ENCODE results near the gene TUBG2.
"Not testable (repeated sequence)": the region's sequence is repeated elsewhere in the genome, so short reads cannot be mapped to it uniquely, and the experiment has no call there.

Gene TUBG2

DNA sequence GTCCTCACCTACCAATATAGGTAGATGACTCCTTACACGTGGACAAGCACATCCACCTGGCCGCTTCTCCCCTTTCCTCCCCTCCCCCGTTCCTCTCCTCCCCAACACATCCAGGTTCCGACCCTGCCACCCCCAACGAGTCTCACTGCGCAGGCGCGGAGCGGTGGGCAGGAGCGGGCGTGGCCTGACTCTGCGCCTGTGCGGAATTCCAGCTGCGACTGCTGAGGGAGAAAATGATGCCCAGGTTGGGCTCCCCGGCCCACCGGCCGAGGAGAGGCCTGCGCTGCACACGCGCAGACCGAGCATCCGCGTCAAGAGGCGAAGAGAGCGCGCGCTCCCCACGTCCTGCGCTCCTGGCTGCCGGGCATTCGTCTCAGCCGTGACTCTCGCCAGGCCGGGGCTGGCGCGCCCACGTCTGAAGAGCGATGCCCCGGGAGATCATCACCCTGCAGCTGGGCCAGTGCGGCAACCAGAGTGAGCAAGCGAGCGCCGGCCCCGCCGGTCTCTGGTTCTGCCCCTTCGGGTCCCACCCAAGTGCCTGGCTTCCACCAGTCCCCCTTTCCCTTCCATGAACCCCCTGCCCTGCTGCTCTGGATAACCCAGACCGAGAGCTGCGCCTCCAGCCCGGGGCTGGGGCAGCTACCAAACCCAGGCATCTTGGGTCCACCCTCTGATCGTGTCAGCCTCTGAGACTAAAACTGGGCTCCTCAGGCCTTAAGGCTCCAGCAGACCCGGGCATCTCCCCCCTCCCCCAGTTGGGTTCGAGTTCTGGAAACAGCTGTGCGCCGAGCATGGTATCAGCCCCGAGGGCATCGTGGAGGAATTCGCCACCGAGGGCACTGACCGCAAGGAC lies at the start of gene TUBG2:
TSS of gene TUBG2 (plus strand) at position 206 of the 853 bp plus-strand sequence. CDS start at position 426, 220 bp downstream.
- DNase-seq (ENCODE audit: low read depth, low spot score), result no peak

GRCh38 chr17:42609814-42610801 lies 49.0 kb upstream of the TUBG2 start:
- DNase-seq (ENCODE audit: low read depth, low spot score), result not testable (repeated sequence)

DNA sequence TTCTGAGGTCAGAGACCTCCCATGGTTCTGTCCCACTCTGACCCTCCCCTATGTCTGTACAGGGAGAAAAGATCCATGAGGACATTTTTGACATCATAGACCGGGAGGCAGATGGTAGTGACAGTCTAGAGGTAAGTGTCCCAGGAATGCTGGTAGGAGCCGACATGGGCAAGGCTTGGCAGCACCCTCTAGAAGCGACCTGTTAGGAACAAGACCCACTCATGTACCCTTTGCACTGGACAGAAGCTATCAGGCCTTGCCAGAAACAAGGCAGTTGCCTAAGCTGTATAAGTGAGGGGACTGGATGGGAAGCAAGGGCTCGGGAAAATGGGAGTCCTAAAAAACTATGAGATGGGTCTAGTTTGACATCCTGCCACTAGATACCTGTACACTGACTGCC lies 47.1 kb upstream of the TUBG2 start:
- no peak for DNase-seq (ENCODE audit: low read depth, low spot score)

GRCh38 chr17:42613699-42614295 lies 45.3 kb upstream of the TUBG2 start:
- DNase-seq (ENCODE audit: low read depth, low spot score), result no peak

GRCh38 chr17:42617956-42618431 lies 41.1 kb upstream of the TUBG2 start:
- no peak for DNase-seq (ENCODE audit: low read depth, low spot score)

DNA sequence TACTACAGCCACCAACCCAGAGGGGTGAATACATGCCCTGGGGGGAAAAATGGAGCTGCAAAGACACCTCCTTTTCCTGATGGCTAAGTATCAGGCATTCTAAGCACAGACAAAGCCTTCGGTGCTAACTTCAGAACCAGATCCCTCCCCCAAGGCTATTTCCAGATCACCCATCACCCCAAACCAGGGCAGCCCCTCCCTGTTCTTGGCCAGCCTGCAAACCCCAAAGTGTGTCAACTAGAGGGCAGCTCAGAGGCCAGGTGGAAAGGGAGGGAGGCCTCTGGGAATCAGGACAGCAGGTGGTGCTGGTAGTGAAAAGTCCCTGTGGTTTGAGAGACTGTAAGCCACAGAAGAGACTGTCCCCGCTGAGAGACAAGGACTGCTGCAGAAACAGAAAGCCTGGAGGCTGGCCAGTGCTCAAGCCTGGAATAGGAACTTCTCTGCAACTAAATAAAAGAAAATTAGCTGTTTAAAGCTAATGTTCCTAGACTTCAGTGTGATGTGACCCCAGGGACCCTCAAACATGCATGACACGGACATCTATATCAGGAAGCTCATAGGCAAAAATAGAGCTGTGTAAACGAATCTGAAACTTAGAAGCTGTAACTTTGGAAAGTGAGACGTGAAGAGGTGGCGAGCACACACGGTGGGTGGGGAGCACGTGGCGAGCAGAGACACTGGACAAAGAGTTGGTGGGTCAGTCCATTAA lies 40.5 kb upstream of the TUBG2 start:
- DNase-seq (ENCODE audit: low read depth, low spot score), result no peak

GRCh38 chr17:42621987-42622386 lies 37.1 kb upstream of the TUBG2 start:
- DNase-seq (ENCODE audit: low read depth, low spot score), result not testable (repeated sequence)

- DNase-seq (ENCODE audit: low read depth, low spot score), result no peak
These were observed 35.8 kb upstream of the TUBG2 start for GRCh38 chr17:42623271-42623670.

GRCh38 chr17:42623732-42624596 lies 35.1 kb upstream of the TUBG2 start:
- DNase-seq (ENCODE audit: low read depth, low spot score), result no peak

DNA sequence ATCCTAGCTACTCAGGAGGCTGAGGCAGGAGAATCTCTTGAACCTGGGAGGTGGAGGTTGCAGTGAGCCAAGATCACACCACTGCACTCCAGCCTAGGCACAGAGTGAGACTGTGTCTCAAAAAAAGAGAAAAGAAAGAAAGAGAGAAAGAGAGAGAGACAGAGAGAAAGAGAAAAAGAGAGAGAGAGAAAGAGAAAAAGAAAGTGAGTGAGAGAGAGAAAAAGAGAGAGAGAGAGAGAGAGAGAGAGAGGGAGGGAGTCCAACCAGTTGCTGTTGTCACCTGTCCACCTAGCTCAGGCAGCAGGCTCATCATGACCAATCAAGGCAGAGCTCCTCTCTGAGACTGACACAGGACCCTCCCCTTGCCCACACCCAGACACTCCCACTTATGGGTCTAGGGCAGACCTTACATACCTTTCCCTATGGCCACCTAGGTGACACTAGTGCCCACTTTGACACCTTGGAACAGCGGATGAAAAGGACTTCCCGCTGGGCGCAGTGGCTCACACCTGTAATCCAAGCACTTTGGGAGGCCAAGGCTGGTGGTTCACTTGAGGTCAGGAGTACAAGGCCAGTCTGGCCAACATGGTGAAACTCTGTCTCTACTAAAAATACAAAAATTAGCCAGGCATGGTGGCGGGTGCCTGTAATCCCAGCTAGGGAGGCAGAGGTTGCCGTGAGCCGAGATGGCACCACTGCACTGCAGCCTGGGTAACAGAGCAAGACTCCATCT lies 31.9 kb upstream of the TUBG2 start:
- DNase-seq (ENCODE audit: low read depth, low spot score), result not testable (repeated sequence)

GRCh38 chr17:42629411-42630009 lies 29.6 kb upstream of the TUBG2 start:
- DNase-seq (ENCODE audit: low read depth, low spot score), result no peak

- no peak for DNase-seq (ENCODE audit: low read depth, low spot score)
These were observed 26.1 kb upstream of the TUBG2 start for GRCh38 chr17:42632949-42633444.

GRCh38 chr17:42639525-42640113 lies 19.5 kb upstream of the TUBG2 start:
- no peak for DNase-seq (ENCODE audit: low read depth, low spot score)

GRCh38 chr17:42640121-42640520 lies 19.0 kb upstream of the TUBG2 start:
- no peak for DNase-seq (ENCODE audit: low read depth, low spot score)

- no peak for DNase-seq (ENCODE audit: low read depth, low spot score)
These were observed 16.7 kb upstream of the TUBG2 start for GRCh38 chr17:42642336-42642735.

DNA sequence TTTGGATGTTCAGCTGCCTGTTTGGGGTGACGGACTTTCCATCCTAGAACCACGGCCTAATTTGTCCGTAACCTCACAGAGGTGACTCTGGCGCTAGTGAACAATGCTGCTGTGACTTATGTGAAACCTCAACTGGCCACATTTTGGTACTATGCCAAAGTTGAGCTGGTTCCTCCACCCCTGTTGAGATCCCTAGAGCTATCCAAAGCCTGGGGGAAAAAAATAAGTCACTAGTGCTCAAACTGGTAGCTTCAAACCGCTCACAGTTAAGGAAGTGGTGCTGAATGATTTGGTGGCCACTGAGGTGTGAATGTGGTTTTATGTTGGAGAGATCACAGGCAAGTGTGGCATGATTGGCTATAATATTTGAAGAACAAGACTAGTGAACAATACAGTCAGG lies 11.3 kb upstream of the TUBG2 start:
- DNase-seq (ENCODE audit: low read depth, low spot score), result no peak

DNA sequence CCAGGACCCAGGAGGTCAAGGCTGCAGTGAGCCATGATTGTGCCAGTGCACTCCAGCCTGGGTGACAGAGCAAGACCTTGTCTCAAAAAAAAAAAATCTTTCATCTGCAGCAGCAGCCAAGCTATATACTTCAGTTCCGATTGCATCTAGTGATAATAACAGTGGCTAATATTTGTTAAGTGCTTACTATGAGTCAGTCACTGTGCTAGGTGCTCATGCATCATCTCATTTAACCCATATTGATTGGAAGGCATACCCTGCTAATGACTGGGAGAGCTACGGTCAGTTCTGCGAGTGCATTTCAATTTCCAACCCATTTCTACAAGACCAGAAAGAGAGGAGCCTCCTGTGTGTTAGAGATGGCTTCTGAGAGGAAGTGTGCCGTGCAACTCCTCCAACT lies 7.7 kb upstream of the TUBG2 start:
- no peak for DNase-seq (ENCODE audit: low read depth, low spot score)

All from smooth muscle cell of the brain vasculature (primary cell).